Measurements from ENCODE around the gene SMTNL2.

- no peak for TF ChIP-seq CTCF (IDR thresholded peaks at IDR 0.05)
- no peak for TF ChIP-seq POLR2A (IDR thresholded peaks at IDR 0.05)
Observed at GRCh38 chr17:4542726-4543191, 41.6 kb upstream of the SMTNL2 start.
